Fibroblast of villous mesenchyme (primary cell): ENCODE results near the gene ARRB2. TPM values are rescaled to one million over a fixed set of nuclear protein-coding genes. Genes with fewer than 3 reads are reported as not detected.
A peak's percentile ranks its signal among the peaks of the same experiment; 100 is the strongest.
"Not testable (repeated sequence)": the region's sequence is repeated elsewhere in the genome, so short reads cannot be mapped to it uniquely, and the experiment has no call there.

ENCODE experiments used
- DNase-seq: peaks from one replicate; pipeline ENCODE4 v3.0.0-alpha.2; 2010; ENCODE audit warnings: low read depth
- H3K4me3 ChIP-seq: 2 replicates; pipeline ENCODE4 v1.5.1; 2011; ENCODE audit warnings: low read depth, mild to moderate bottlenecking, low read length
- total RNA-seq: library from RNA; depleted of rRNA; stranded (reverse); fragments of >200 nt; gene quantifications from 2 replicates; pipeline ENCODE4 v1.2.3, GENCODE V29; 2012
- TF ChIP-seq, protein P1 (sequence below): IDR thresholded peaks from 2 replicates; pipeline ENCODE4 v1.5.1; 2012; ENCODE audit warnings: low read depth, mild to moderate bottlenecking, low read length; ENCODE audit not compliant: insufficient read depth

Gene ARRB2
- total RNA-seq, 1 donor: 3.5 TPM

DNA sequence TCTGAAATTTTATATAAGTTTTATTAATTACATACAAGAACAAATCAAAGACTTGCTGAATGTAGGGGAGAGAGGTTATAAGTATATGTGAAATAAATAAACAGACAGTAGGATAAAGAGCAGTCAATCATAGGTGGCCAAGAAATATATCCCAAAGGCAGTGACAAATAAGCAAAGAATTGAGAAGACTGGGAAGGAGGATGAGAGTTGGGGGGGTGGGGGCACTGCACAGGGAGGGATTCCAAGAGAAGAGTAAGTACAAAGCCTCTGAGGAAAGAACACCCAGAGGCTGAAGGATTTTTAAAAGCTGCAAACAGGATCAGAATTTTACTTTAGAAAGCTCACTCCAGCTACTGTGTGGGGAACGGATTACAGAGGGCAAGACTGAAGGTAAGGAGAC is 9.3 kb upstream of the ARRB2 start:
- H3K4me3 ChIP-seq: no peak overlapping the region
- no peak for DNase-seq
- TF ChIP-seq, protein P1, sequence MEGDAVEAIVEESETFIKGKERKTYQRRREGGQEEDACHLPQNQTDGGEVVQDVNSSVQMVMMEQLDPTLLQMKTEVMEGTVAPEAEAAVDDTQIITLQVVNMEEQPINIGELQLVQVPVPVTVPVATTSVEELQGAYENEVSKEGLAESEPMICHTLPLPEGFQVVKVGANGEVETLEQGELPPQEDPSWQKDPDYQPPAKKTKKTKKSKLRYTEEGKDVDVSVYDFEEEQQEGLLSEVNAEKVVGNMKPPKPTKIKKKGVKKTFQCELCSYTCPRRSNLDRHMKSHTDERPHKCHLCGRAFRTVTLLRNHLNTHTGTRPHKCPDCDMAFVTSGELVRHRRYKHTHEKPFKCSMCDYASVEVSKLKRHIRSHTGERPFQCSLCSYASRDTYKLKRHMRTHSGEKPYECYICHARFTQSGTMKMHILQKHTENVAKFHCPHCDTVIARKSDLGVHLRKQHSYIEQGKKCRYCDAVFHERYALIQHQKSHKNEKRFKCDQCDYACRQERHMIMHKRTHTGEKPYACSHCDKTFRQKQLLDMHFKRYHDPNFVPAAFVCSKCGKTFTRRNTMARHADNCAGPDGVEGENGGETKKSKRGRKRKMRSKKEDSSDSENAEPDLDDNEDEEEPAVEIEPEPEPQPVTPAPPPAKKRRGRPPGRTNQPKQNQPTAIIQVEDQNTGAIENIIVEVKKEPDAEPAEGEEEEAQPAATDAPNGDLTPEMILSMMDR: no peak

DNA sequence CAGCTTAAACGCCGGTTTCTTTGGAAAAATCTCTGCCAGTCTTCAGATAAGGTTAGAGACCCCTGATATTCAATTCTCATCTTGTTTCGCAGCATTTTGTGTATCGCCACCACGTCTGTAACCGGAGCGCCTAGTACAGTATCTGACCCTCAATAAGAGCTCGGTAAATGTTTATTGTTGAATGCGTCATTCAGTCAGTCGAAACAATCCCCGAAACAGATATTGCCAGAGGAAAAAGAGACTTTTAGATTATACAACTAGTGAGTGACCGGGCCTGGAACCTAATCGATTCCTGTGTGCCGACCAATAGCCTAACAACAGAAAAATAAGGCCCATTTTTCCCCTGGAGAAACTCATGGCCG is 7.1 kb upstream of the ARRB2 start:
- TF ChIP-seq, protein P1: no peak
- peak overlapping the region; percentile 98 for H3K4me3 ChIP-seq
- DNase-seq: no peak

DNA sequence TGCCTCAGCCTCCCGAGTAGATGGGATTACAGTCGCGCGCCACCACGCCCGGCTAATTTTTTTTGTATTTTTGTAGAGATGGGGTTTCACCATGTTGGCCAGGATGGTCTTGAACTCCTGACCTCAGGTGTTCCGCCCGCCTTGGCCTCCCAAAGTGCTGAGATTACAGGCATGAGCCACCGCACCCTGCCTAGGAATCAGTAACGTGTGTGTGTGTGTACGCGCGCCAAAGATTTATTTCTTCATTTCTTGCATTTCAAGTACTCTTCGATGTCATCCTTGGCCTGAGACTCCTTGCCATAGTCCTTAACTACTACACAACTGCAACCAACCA is 5.9 kb upstream of the ARRB2 start:
- DNase-seq: not testable (repeated sequence)
- H3K4me3 ChIP-seq: peak overlapping the region; percentile 98

DNA sequence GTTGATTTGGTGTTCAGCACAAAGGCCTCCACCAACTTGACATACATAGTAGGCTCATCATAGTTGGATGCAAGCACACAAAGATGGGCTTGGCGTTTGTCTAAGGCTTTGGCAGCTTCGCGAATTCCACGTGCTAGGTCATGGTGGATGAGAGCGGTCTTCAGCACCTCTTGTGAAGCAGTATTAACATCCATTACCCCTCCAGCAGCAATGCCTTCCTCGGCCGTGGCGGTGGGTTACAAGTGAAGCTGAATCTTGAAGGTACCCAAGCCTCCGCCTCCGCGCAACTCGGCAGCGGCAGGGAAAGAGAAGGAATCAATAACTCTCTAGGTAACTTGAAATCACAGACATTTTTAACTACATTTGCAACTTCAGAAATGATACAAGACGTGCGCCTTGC is 5.4 kb upstream of the ARRB2 start:
- H3K4me3 ChIP-seq: no peak overlapping the region
- TF ChIP-seq, protein P1: no peak
- no peak for DNase-seq

DNA sequence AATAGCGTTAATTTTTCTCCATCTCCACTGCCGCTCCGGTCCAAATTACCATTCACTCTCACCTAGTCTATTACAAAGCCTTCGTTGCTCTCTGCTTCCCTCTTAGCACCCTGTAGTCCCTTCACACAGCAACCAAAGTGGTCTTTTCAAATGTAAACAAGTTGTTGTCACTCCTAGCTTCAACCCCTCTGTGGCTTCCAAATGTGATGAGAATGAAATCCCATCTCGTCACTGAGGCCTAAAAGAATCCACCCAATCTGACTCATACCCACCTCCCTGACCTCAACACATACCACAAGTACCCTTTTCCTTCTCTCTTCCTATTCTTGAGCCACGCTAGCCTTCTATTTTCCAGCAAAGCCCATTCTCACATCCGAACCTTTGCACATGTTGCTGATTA is 4.3 kb upstream of the ARRB2 start:
- no peak overlapping the region for H3K4me3 ChIP-seq
- TF ChIP-seq, protein P1: no peak
- no peak for DNase-seq

DNA sequence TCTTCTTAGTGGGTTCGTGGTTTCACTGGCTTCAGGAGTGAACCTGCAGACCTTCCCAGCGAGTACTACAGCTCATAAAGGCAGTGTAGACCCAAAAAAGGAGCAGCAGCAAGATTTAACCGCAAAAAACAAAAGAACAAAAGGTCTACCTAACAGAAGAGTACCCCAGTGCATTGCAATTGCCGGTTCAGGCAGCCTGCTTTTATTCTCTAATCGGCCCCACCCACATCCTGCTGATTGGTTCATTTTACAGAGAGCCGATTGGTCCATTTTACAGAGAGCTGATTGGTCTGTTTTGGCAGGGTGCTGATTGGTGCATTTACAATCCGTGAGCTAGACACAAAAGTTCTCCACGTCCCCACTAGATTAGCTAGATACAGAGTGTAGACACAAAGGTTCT is 2.0 kb upstream of the ARRB2 start:
- TF ChIP-seq, protein P1: no peak
- DNase-seq: no peak
- H3K4me3 ChIP-seq: no peak overlapping the region

DNA sequence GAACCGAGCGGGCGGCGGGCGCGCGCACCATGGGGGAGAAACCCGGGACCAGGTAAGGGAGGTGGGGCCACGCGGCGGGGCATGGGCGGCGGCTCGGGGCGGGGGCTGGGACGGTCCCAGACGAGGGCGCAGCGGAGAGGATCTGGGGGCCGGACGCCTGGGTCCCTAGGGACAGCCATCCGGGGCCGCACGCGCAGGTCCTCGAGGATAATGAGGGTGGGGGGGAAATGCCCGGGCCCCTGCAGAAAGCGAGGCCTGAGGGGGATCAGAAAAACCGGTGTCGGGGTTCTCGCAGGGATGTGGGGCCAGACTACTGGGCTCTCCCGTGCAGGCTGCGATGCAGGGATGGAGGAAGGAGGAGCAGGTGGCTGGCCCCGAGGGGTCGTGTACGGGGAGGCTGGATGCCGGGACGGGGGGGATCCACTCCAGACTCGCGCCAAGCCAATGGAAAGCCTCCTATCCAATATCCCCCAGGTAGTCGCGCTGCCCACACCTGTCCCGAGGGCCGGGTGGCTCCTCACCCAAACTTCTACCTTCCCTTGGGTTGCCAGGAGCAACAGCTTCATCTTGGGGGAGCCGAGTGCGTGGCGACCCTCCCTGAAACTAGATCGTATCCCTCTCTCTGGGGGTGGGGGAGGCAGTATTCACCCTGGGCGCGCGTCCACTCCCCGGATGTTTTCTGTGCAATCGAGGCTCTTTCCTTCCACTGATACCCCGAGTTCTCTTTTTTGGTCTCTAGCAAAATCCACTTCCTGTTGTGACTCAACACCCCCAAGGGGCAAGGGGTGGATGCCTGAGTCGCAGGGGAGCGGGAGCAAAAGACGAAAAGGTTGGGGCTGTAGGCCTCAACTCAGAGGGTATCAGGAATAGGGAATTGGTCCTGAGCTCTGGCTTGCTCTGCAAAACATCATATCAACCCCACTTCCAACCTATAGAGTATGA is 532 bp downstream of the ARRB2 start:
- no peak for DNase-seq
- TF ChIP-seq, protein P1: no peak

More for the DNA sequence above, 532 bp downstream of the ARRB2 start:
- peak overlapping the region; percentile 67 for H3K4me3 ChIP-seq
